Fibroblast of gingiva (primary cell): ENCODE measurements around the gene HMCES.
"Not testable (repeated sequence)": the region's sequence is repeated elsewhere in the genome, so short reads cannot be mapped to it uniquely, and the experiment has no call there.

ENCODE experiments used
- DNase-seq: peaks from one replicate; pipeline ENCODE4 v3.0.0-alpha.2; 2011; ENCODE audit warnings: low read depth

Gene HMCES

GRCh38 chr3:129257609-129258008, 21.1 kb upstream of the HMCES start:
- no peak for DNase-seq

GRCh38 chr3:129259612-129260477, 18.8 kb upstream of the HMCES start:
- DNase-seq = no peak

- DNase-seq = no peak
These were observed 18.1 kb upstream of the HMCES start for GRCh38 chr3:129260606-129261005.

- DNase-seq = no peak
These were observed 16.8 kb upstream of the HMCES start for GRCh38 chr3:129261894-129262293.

- no peak for DNase-seq
These were observed 15.3 kb upstream of the HMCES start for GRCh38 chr3:129263161-129263910.

- not testable (repeated sequence) for DNase-seq
These were observed 13.7 kb upstream of the HMCES start for GRCh38 chr3:129264994-129265393.

- DNase-seq = no peak
These were observed 12.0 kb upstream of the HMCES start for GRCh38 chr3:129266651-129267050.

GRCh38 chr3:129268396-129268795, 10.3 kb upstream of the HMCES start:
- DNase-seq = no peak

- DNase-seq = no peak
These were observed 7.0 kb upstream of the HMCES start for GRCh38 chr3:129271674-129272073.

GRCh38 chr3:129276385-129276784, 2.3 kb upstream of the HMCES start:
- no peak for DNase-seq

- peak; percentile 42 for DNase-seq
These were observed 820 bp upstream of the HMCES start for GRCh38 chr3:129277829-129278271.

GRCh38 chr3:129278966-129279906, 566 bp downstream of the HMCES start:
- DNase-seq = peak; percentile 29

- no peak for DNase-seq
These were observed 1.5 kb downstream of the HMCES start for GRCh38 chr3:129280183-129280582.

- DNase-seq = no peak
These were observed 3.1 kb downstream of the HMCES start for GRCh38 chr3:129281726-129282125.

GRCh38 chr3:129282727-129283327, 4.2 kb downstream of the HMCES start:
- DNase-seq = peak; percentile 67

GRCh38 chr3:129286081-129286480, 7.4 kb downstream of the HMCES start:
- DNase-seq = peak; percentile 74

- DNase-seq = no peak
These were observed 9.8 kb downstream of the HMCES start for GRCh38 chr3:129288446-129288845.

GRCh38 chr3:129289201-129289921, 10.7 kb downstream of the HMCES start:
- peak; percentile 86 for DNase-seq

- DNase-seq = peak; percentile 77
These were observed 12.7 kb downstream of the HMCES start for GRCh38 chr3:129291236-129291886.

- no peak for DNase-seq
These were observed 16.6 kb downstream of the HMCES start for GRCh38 chr3:129295286-129295685.
